Activated T-cell treated with anti-CD3 and anti-CD28 coated beads, Interleukin-2, amount 50 U/mL, for 24 hours (primary cell): Measurements from ENCODE around the gene KANK4.

Experiments
- DNase-seq: peaks from one replicate; pipeline ENCODE4 v3.0.0-alpha.2; 2020
- H3K27ac Mint-ChIP-seq: 2 replicates; pipeline ENCODE4 v1.8.0; 2020; ENCODE audit warnings: mild to moderate bottlenecking, mixed read lengths
- H3K27me3 Mint-ChIP-seq: 2 replicates; pipeline ENCODE4 v1.8.0; 2020; ENCODE audit warnings: mixed read lengths
- H3K36me3 Mint-ChIP-seq: 2 replicates; pipeline ENCODE4 v1.8.0; 2020; ENCODE audit warnings: low read depth, mixed read lengths
- H3K4me1 Mint-ChIP-seq: 2 replicates; pipeline ENCODE4 v1.8.0; 2020; ENCODE audit warnings: low read depth, mixed read lengths
- H3K4me3 Mint-ChIP-seq: 2 replicates; pipeline ENCODE4 v1.8.0; 2020; ENCODE audit warnings: mild to moderate bottlenecking, moderate library complexity, mixed read lengths
- H3K9me3 Mint-ChIP-seq: 2 replicates; pipeline ENCODE4 v1.8.0; 2020; ENCODE audit warnings: mixed read lengths

KANK4 gene

DNA sequence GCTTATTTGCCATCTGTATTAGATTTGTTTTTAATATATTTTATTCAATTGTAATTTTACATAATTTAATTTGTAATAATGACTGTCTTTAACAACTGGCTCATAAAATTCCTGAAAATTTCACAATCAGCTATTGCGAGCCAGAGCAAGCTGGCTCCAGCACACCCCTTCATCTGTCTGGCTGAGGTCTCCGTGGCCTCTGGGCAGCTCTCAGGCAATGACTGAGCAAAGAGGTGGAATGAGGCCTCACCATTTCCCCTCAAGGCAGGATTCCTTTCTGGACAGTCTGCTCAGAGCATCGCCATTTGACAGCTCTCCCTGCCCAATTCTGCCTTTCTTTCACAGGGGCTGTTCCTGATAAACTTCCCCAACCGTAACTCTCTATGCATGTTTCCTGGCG, 5.8 kb upstream of the KANK4 start:
- no peak overlapping the region for H3K27ac Mint-ChIP-seq
- peaks cover 2% of the 10 kb centered on the region for H3K4me1 Mint-ChIP-seq
- no peaks in the 10 kb centered on the region for H3K36me3 Mint-ChIP-seq
- no peaks in the 10 kb centered on the region for H3K9me3 Mint-ChIP-seq
- H3K4me3 Mint-ChIP-seq, result no peak overlapping the region
- no peak for DNase-seq
- peaks cover 25% of the 10 kb centered on the region for H3K27me3 Mint-ChIP-seq

- Mint-ChIP-seq H3K36me3 (no peaks in the 10 kb centered on the region), H3K27ac (no peak overlapping the region), H3K4me3 (no peak overlapping the region), H3K9me3 (no peaks in the 10 kb centered on the region), H3K4me1 (peaks cover 6% of the 10 kb centered on the region), H3K27me3 (peaks cover 53% of the 10 kb centered on the region)
- DNase-seq, result no peak
Observed at GRCh38 chr1:62321446-62321845, 2.2 kb upstream of the KANK4 start.

DNA sequence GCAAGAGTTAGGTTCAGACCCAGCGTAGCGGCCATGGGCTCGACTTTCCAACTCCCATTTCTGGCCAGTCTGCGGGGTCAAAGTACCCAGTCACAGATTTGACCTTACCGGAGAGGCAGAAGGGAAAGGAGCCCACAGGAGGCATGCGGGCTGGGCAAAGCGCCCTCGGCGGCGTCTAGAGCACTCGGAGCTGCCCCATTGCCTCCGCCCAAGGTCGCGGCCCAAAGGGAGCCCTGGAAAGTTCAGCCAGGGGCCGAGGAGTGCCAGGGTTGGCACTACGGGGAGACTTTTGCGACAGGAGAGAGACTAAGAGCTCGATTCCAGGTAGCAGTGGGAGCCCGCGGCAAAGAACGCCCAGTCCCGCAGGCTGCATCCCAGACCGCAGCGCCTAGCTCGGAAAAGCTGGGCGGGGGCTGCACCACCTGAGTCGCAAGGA, 896 bp downstream of the KANK4 start:
- Mint-ChIP-seq H3K4me1 (peaks cover 6% of the 10 kb centered on the region), H3K27ac (no peak overlapping the region), H3K27me3 (peaks cover 57% of the 10 kb centered on the region), H3K9me3 (no peaks in the 10 kb centered on the region), H3K4me3 (no peak overlapping the region), H3K36me3 (no peaks in the 10 kb centered on the region)
- no peak for DNase-seq

DNA sequence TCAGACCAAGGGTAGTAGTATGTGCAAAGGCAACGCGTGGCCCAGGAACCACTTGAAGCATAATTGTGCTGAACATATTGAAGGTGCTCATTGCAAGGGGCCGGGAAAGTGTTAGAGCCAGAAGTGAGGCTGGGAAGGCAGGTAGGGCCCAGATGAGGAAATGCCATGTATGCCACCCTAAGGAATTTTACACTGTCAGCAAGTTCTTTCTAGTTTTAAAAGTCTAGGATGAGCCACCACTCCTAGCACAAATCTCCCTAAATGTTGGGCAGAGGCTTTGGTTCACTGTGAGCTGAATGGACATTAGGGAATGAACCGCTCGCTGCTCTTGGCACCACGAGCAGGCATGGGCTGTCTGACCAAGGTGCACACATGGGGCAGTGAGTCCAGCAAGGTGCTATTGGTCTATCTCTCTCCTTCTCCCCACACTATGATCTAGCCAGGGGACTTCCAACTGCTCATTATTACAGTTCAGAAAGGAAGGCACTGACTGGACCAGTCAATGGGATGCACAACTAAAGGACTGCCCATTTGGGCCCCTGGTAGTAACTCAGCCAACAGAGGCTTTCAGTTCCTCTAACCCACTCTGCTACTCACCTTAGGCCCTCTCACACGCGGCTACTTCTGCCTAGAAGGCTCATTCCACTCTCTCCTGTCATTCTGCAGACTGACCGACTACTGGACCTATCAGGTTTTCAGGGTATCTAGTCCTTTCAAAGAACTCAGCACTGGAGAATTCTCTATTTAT, 2.0 kb downstream of the KANK4 start:
- no peak overlapping the region for H3K27ac Mint-ChIP-seq
- no peaks in the 10 kb centered on the region for H3K9me3 Mint-ChIP-seq
- peaks cover 53% of the 10 kb centered on the region for H3K27me3 Mint-ChIP-seq

DNA sequence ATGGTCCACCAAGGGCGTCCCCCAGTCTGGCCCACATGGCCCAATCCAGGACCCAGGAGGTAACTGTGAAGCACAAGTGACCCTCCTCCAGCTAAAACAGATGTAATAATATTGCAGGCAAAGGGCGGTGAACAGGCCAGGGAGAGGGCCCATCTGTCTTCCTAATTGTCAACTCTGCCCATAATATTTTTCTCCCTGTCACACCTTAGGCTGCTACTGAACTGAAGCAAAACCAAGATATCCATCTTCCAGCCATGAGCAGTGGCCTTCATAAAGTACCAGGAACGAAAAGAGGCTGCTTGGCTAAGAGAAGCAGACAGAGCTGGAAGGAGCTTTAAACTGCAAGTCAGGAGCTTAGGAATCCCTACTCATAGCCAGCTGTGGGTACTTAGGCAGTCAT, 3.1 kb downstream of the KANK4 start:
- H3K9me3 Mint-ChIP-seq, result no peaks in the 10 kb centered on the region
- no peak for DNase-seq
- H3K4me3 Mint-ChIP-seq, result no peak overlapping the region
- no peaks in the 10 kb centered on the region for H3K36me3 Mint-ChIP-seq
- peaks cover 45% of the 10 kb centered on the region for H3K27me3 Mint-ChIP-seq
- H3K4me1 Mint-ChIP-seq, result peaks cover 4% of the 10 kb centered on the region
- no peak overlapping the region for H3K27ac Mint-ChIP-seq

More for the DNA sequence above, 2.0 kb downstream of the KANK4 start:
- DNase-seq, result no peak
- Mint-ChIP-seq H3K4me1 (peaks cover 6% of the 10 kb centered on the region), H3K4me3 (no peak overlapping the region), H3K36me3 (no peaks in the 10 kb centered on the region)

DNA sequence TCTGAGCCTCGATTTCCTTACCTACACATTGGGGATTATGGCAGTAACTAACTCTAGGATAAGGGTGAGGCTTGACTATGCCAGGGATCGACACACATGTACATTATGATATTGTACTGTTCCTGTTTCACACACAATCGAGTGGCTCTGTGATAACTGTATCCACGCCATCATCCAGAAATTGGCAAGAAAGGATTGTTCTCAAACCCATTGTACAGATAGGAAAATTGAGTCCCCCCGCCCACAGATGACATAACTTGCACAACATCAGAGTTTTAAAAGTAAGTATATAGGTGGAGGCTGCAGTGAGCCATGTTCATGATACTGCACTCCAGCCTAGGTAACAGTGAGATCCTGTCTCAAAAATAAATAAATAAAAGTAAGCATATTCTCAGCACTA, 3.8 kb downstream of the KANK4 start:
- H3K27me3 Mint-ChIP-seq, result peaks cover 38% of the 10 kb centered on the region
- H3K4me1 Mint-ChIP-seq, result peaks cover 4% of the 10 kb centered on the region
- H3K36me3 Mint-ChIP-seq, result no peaks in the 10 kb centered on the region
- no peaks in the 10 kb centered on the region for H3K9me3 Mint-ChIP-seq
- H3K27ac Mint-ChIP-seq, result no peak overlapping the region
- DNase-seq, result no peak
- H3K4me3 Mint-ChIP-seq, result no peak overlapping the region

DNA sequence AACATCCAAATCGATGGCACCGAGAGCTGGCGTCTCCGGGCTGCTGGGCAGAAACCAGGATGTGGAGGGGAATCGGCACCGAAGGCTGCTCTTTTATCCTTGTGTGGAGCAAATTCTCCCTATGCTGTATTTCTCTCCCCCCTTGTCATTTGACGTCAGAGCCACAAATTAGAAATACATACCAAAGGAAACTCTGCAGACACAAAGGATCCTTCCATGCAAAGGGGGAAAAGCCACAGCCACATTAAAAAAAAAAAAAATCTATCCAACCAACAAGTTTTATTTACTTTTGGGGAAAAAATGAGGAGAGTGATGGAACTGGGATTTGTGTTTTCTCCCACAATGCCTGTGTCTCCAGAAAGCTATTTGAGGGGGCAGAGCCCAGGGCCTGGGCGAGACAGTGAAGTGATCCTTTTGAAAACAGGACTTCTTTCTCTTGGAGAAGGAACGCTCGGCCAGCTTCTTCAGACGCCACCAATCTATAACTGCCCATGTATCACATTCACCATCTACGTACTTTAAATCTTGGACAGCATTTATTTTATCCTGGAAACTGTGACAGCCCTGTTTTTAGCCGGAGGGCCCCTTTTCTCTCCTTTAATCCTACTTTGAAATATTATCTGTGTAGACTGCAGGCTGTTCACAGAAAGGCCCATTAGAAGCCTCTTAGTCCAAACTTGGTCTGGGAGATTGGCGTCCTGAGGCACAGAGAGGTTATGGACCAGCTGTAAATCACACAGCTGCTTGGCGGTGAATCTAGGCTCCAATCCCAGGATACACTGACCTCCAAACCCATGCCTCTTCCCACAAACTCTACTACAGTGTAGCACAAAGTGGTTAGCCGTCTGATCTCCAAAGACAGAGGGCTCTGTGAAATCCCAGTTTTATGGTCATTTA, 4.5 kb downstream of the KANK4 start:
- no peaks in the 10 kb centered on the region for H3K36me3 Mint-ChIP-seq

GRCh38 chr1:62312698-62313097, 6.5 kb downstream of the KANK4 start:
- Mint-ChIP-seq H3K27ac (no peak overlapping the region), H3K27me3 (peaks cover 17% of the 10 kb centered on the region), H3K9me3 (no peaks in the 10 kb centered on the region), H3K4me3 (no peak overlapping the region), H3K4me1 (no peaks in the 10 kb centered on the region), H3K36me3 (no peaks in the 10 kb centered on the region)
- no peak for DNase-seq

More for the DNA sequence above, 4.5 kb downstream of the KANK4 start:
- H3K4me3 Mint-ChIP-seq, result no peak overlapping the region
- H3K4me1 Mint-ChIP-seq, result peaks cover 3% of the 10 kb centered on the region
- DNase-seq, result no peak
- H3K9me3 Mint-ChIP-seq, result no peaks in the 10 kb centered on the region
- H3K27me3 Mint-ChIP-seq, result peaks cover 32% of the 10 kb centered on the region
- H3K27ac Mint-ChIP-seq, result no peak overlapping the region

DNA sequence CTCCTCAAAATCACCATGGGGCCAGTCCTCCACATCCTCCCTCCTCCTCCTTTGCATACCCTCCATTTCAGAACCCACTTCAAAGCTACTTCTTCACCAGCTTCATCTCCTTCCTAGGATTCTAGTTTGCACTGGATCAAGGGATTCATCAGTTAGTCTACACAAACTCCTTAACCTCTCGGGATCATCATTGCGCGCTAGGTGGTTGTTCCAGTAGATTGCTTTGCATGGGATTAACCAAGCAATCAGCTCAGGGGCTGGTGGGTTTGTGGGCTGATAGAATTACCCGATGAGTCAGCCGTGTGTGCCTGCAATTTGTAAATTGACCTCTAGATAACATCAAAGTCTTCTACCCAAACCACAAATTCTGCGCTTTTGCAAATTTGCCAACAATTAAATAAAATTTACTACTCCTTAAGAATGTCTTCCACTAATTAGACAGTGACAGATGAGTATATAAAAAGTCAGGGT, 7.7 kb downstream of the KANK4 start:
- H3K4me3 Mint-ChIP-seq, result no peak overlapping the region

DNA sequence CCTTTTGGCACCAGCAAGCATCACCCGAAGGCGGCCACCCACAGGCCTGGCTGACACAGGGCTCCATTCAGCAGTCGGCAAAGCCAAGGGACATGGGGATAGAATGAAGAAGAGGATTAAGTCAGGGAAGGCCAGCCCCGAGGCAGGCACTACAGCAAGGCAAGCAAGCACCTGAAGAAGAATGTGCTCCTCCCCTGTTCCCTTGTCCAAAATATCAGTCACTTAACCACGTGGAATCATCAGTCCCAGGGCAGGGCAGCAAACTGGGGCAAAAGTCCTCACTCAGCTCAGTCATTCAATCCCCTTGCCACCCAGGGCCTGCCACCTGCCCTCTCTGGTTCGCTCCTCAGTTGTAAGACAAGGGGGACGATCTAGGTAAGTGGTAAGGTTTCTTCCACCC, 9.3 kb downstream of the KANK4 start:
- Mint-ChIP-seq H3K9me3 (no peaks in the 10 kb centered on the region), H3K4me1 (no peaks in the 10 kb centered on the region), H3K27me3 (peaks cover under 1% of the 10 kb centered on the region), H3K4me3 (no peak overlapping the region), H3K27ac (no peak overlapping the region), H3K36me3 (no peaks in the 10 kb centered on the region)
- no peak for DNase-seq

More for the DNA sequence above, 7.7 kb downstream of the KANK4 start:
- H3K27ac Mint-ChIP-seq, result no peak overlapping the region
- no peak for DNase-seq
- peaks cover 8% of the 10 kb centered on the region for H3K27me3 Mint-ChIP-seq
- no peaks in the 10 kb centered on the region for H3K36me3 Mint-ChIP-seq
- H3K9me3 Mint-ChIP-seq, result no peaks in the 10 kb centered on the region
- H3K4me1 Mint-ChIP-seq, result no peaks in the 10 kb centered on the region

GRCh38 chr1:62308606-62309005, 10.6 kb downstream of the KANK4 start:
- Mint-ChIP-seq H3K36me3 (no peaks in the 10 kb centered on the region), H3K9me3 (no peaks in the 10 kb centered on the region), H3K27me3 (no peaks in the 10 kb centered on the region), H3K4me3 (no peak overlapping the region), H3K27ac (no peak overlapping the region), H3K4me1 (no peaks in the 10 kb centered on the region)
- no peak for DNase-seq

GRCh38 chr1:62307895-62308492, 11.2 kb downstream of the KANK4 start:
- DNase-seq, result no peak
- Mint-ChIP-seq H3K27ac (no peak overlapping the region), H3K27me3 (no peaks in the 10 kb centered on the region), H3K36me3 (no peaks in the 10 kb centered on the region), H3K4me1 (no peaks in the 10 kb centered on the region), H3K4me3 (no peak overlapping the region), H3K9me3 (no peaks in the 10 kb centered on the region)

GRCh38 chr1:62307446-62307845, 11.8 kb downstream of the KANK4 start:
- no peaks in the 10 kb centered on the region for H3K36me3 Mint-ChIP-seq
- DNase-seq, result no peak
- no peaks in the 10 kb centered on the region for H3K4me1 Mint-ChIP-seq
- no peaks in the 10 kb centered on the region for H3K9me3 Mint-ChIP-seq
- H3K27ac Mint-ChIP-seq, result no peak overlapping the region
- no peaks in the 10 kb centered on the region for H3K27me3 Mint-ChIP-seq
- H3K4me3 Mint-ChIP-seq, result no peak overlapping the region

DNA sequence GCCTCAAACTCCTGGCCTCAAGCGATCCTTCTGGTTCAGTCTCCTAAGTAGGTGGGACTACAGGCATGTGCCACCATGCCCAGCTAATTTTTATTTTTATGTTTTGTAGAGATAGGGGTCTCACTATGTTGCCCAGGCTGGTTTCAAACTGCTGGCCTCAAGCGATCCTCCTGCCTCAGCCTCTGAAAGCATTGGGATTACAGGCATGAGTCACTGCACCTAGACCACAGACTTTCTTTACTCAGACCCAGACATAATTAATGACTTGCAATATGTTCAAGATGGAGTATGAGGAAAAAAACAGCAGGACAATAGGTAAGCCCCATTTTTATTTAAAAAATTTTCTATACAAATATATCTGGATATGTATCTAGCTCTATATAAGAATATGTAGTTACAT, 13.2 kb downstream of the KANK4 start:
- Mint-ChIP-seq H3K36me3 (no peaks in the 10 kb centered on the region), H3K27ac (no peak overlapping the region), H3K4me1 (no peaks in the 10 kb centered on the region), H3K9me3 (no peaks in the 10 kb centered on the region), H3K4me3 (no peak overlapping the region), H3K27me3 (no peaks in the 10 kb centered on the region)
- no peak for DNase-seq
